MCF 10A (cell line): ENCODE results near the gene BCS1L. TPM values are rescaled to one million over a fixed set of nuclear protein-coding genes. Genes with fewer than 3 reads are reported as not detected.

Source experiments
- BruUV-seq: library from RNA; stranded (reverse); fragments of 400-500 nt; replicated peaks from 2 replicates; lab custom pipeline; 2021; lab: Mats Ljungman, UMichigan
- CTCF ChIA-PET: fragments of 300-600 bp; sonication (Branson Sonifier 250); formaldehyde crosslinking; extraction: SDS; loops from one replicate; lab custom pipeline; 2021; ENCODE audit warnings: antibody characterized with exemption, inconsistent platforms; lab: Yijun Ruan, JAX
- POLR2A ChIA-PET: fragments of 300-600, 350-650 bp; sonication (Branson Sonifier 250); formaldehyde crosslinking; extraction: SDS; loops from one replicate; lab custom pipeline; 2020; ENCODE audit warnings: antibody characterized with exemption, inconsistent platforms; lab: Yijun Ruan, JAX
- DNase-seq: peaks from one replicate; pipeline ENCODE4 v3.0.0-alpha.2; 2018; ENCODE audit not compliant: unreplicated experiment
- H3K27ac Mint-ChIP-seq: one replicate; pipeline ENCODE4 v1.8.0; 2022; ENCODE audit warnings: mild to moderate bottlenecking, low read depth, mixed read lengths; ENCODE audit not compliant: unreplicated experiment
- H3K27me3 Mint-ChIP-seq: one replicate; pipeline ENCODE4 v1.8.0; 2022; ENCODE audit warnings: mixed read lengths; ENCODE audit not compliant: insufficient read depth, unreplicated experiment
- H3K36me3 Mint-ChIP-seq: one replicate; pipeline ENCODE4 v1.8.0; 2022; ENCODE audit warnings: mild to moderate bottlenecking, moderate library complexity, mixed read lengths; ENCODE audit not compliant: insufficient read depth, unreplicated experiment
- H3K4me1 Mint-ChIP-seq: one replicate; pipeline ENCODE4 v1.8.0; 2022; ENCODE audit warnings: mixed read lengths; ENCODE audit not compliant: insufficient read depth, unreplicated experiment
- H3K4me3 Mint-ChIP-seq: one replicate; pipeline ENCODE4 v1.8.0; 2022; ENCODE audit warnings: mild to moderate bottlenecking, moderate library complexity, mixed read lengths; ENCODE audit not compliant: unreplicated experiment
- H3K9me3 Mint-ChIP-seq: one replicate; pipeline ENCODE4 v1.8.0; 2022; ENCODE audit warnings: mixed read lengths; ENCODE audit not compliant: unreplicated experiment
- CTCF ChIP-seq: fragments of 200-600 bp; IDR thresholded peaks from one replicate; pipeline ENCODE4 v1.8.0; 2022; ENCODE audit warnings: antibody characterized with exemption, mild to moderate bottlenecking; ENCODE audit not compliant: unreplicated experiment
- intact Hi-C: fragments of 100-400 bp; cut with micrococcal nuclease; formaldehyde crosslinking; loops from 2 replicates; pipeline ENCODE4 v1.14.1; 2022
- total RNA-seq: library from RNA; stranded (reverse); gene quantifications from 2 replicates; pipeline ENCODE4 v1.2.3, GENCODE V29; 2022

The BCS1L gene
- total RNA-seq, 1 experiment from 2014 or later: 96.0 TPM

- POLR2A ChIA-PET: interaction anchor here (0.9 kb wide), 1 partner anchor 38 kb away, joined by 3 read pairs; the partner anchor contains the start of gene PLCD4
- H3K36me3 Mint-ChIP-seq: peaks cover 80% of the 10 kb centered on the region
- no peak overlapping the region for H3K4me3 Mint-ChIP-seq
- DNase-seq: no peak
- CTCF ChIA-PET: interaction anchor here (0.5 kb wide), 1 partner anchor 55 kb away, joined by 3 read pairs; no protein-coding TSS in a partner anchor
- intact Hi-C loops: no loop called here
- H3K4me1 Mint-ChIP-seq: no peaks in the 10 kb centered on the region
- no peaks in the 10 kb centered on the region for H3K9me3 Mint-ChIP-seq
- no TSS peak for BruUV-seq
- TF ChIP-seq CTCF: no peak
- H3K27ac Mint-ChIP-seq: peak overlapping the region; percentile 7
- no peaks in the 10 kb centered on the region for H3K27me3 Mint-ChIP-seq
Observed at GRCh38 chr2:218645126-218645525, 14.4 kb upstream of the BCS1L start.

GRCh38 chr2:218648088-218648786 is 11.2 kb upstream of the BCS1L start:
- CTCF ChIA-PET: interaction anchor here (0.5 to 5.2 kb wide), 26 partner anchors 9 to 861 kb away, joined by 3 to 48 read pairs (median 4); partner anchors contain the start of genes BCS1L, PLCD4, RNF25 and STK36
- BruUV-seq: no TSS peak
- no peaks in the 10 kb centered on the region for H3K4me1 Mint-ChIP-seq
- H3K36me3 Mint-ChIP-seq: peaks cover 83% of the 10 kb centered on the region
- DNase-seq: peak; percentile 68
- intact Hi-C loops: loop anchor here (2.0 kb wide), 2 partner anchors 79 to 241 kb away; partner anchors contain the start of genes CNOT9 and USP37
- H3K27me3 Mint-ChIP-seq: no peaks in the 10 kb centered on the region
- H3K27ac Mint-ChIP-seq: no peak overlapping the region
- no peaks in the 10 kb centered on the region for H3K9me3 Mint-ChIP-seq
- H3K4me3 Mint-ChIP-seq: no peak overlapping the region
- POLR2A ChIA-PET: interaction anchor here (0.6 to 1.4 kb wide), 2 partner anchors 41 to 180 kb away, joined by 3 to 5 read pairs; partner anchors contain the start of gene PLCD4
- TF ChIP-seq CTCF: peak; percentile 67

- no peaks in the 10 kb centered on the region for H3K9me3 Mint-ChIP-seq
- H3K27me3 Mint-ChIP-seq: no peaks in the 10 kb centered on the region
- TF ChIP-seq CTCF: no peak
- no peaks in the 10 kb centered on the region for H3K4me1 Mint-ChIP-seq
- POLR2A ChIA-PET: interaction anchor here (1.4 kb wide), 1 partner anchor 41 kb away, joined by 5 read pairs; the partner anchor contains the start of gene PLCD4
- BruUV-seq: no TSS peak
- DNase-seq: no peak
- intact Hi-C loops: loop anchor here (2.0 kb wide), 2 partner anchors 80 to 242 kb away; partner anchors contain the start of genes CNOT9 and USP37
- no peak overlapping the region for H3K4me3 Mint-ChIP-seq
- H3K36me3 Mint-ChIP-seq: peaks cover 84% of the 10 kb centered on the region
- CTCF ChIA-PET: interaction anchor here (0.5 to 5.2 kb wide), 14 partner anchors 10 to 847 kb away, joined by 3 to 48 read pairs (median 4); partner anchors contain the start of genes BCS1L, RNF25, STK36 and ZNF142
- H3K27ac Mint-ChIP-seq: no peak overlapping the region
Observed at GRCh38 chr2:218648787-218649100, 10.7 kb upstream of the BCS1L start.

DNA sequence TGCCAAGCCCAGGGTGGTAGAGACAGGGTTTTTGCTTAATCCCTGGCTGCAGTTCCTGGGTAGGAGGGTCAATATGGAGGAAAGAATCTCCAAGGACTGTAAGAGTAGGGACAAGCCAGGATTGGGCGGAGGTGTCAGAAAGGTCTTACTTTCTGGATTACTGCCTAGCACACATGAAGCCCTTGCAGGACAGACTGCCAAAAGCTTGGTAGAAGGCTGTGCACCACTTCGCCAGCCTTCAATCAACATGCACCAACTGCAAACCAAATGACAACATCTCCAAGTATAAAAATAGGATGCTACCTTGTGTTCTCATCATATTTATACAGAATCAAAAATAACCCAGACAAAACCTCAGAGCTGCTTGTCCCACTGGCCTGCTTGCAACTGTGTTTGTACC is 3.7 kb upstream of the BCS1L start:
- Mint-ChIP-seq H3K9me3 (no peaks in the 10 kb centered on the region), H3K27ac (no peak overlapping the region), H3K36me3 (peaks cover 60% of the 10 kb centered on the region), H3K4me3 (no peak overlapping the region), H3K4me1 (peaks cover 23% of the 10 kb centered on the region), H3K27me3 (no peaks in the 10 kb centered on the region)
- DNase-seq: no peak
- ChIA-PET POLR2A (interaction anchor here (0.7 kb wide), 3 partner anchors 16 to 32 kb away, joined by 3 to 7 read pairs (median 3); partner anchors contain the start of genes RNF25 and STK36), CTCF (interaction anchor here (1.2 to 3.6 kb wide), 2 partner anchors 31 to 46 kb away, joined by 3 to 15 read pairs; no protein-coding TSS in a partner anchor)
- BruUV-seq: no TSS peak
- no peak for TF ChIP-seq CTCF
- intact Hi-C loops: loop anchor here (5.0 kb wide), 1 partner anchor 77 kb away; no protein-coding TSS in a partner anchor
